GM12801 (cell line): ENCODE data around the gene KCNA1.

Source experiments
- TF ChIP-seq, protein P1 (sequence below): IDR thresholded peaks from one replicate; pipeline ENCODE4 v1.5.1; 2011; ENCODE audit warnings: control low read depth; ENCODE audit not compliant: insufficient read length; ENCODE audit errors: extremely low read depth

Gene KCNA1

DNA sequence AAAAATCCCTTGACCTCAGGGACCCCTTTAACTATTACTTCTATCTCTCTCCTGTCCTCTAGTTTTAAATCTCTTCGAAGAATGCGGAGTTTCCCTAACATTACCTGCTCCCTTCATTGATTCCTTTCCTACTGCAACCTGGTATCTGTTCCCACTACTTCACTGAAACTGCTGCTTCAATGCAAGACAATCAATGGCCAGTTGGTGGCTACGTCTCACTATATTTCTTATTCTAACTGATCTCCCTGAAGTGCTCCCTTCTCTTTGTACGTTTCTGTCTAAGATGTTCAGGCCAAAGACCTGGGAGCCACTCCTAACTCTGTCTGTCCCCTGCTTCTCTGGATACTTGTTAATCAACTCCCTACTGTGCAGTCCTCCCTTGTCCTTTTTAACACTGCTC lies 10.3 kb upstream of the KCNA1 start:
- TF ChIP-seq, protein P1, sequence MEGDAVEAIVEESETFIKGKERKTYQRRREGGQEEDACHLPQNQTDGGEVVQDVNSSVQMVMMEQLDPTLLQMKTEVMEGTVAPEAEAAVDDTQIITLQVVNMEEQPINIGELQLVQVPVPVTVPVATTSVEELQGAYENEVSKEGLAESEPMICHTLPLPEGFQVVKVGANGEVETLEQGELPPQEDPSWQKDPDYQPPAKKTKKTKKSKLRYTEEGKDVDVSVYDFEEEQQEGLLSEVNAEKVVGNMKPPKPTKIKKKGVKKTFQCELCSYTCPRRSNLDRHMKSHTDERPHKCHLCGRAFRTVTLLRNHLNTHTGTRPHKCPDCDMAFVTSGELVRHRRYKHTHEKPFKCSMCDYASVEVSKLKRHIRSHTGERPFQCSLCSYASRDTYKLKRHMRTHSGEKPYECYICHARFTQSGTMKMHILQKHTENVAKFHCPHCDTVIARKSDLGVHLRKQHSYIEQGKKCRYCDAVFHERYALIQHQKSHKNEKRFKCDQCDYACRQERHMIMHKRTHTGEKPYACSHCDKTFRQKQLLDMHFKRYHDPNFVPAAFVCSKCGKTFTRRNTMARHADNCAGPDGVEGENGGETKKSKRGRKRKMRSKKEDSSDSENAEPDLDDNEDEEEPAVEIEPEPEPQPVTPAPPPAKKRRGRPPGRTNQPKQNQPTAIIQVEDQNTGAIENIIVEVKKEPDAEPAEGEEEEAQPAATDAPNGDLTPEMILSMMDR: no peak

DNA sequence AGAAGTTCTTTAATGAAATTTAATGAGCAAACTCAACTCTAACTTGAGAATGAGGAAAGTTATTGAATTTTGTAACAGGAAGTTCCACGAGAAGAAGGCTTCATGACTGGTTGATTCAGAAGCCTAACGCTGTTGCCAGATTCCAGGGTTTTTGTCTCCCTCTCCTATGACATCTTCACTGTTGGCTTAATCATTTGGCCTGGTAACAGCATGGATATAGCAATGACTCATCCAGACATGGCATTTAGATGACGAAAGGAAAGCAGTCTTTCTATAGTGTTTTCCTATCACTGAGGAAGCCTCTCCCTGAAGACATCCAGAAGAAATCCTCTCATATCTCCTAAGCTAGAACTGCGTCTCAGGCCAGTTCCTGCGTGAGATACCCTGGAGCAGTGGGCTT lies 9.4 kb upstream of the KCNA1 start:
- TF ChIP-seq, protein P1: no peak

DNA sequence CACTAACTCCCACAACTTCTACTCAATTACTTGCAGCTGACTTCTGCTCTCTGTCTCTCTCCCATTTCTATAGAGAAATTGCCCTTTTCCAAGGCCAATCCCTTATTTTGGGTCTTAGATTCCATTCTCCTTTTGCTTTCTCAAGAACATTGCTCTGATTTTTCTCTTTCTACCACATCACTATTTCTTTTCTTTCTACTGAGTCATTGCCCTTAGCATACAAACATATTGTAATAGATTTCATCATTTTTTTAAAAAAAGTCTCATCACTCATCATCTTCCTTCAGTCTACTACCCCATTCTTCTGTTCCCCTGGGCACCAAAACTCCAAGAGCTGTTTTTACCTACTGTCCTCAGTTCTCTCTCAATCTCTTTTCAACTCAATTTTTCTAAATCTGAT lies 4.4 kb upstream of the KCNA1 start:
- TF ChIP-seq, protein P1: no peak

DNA sequence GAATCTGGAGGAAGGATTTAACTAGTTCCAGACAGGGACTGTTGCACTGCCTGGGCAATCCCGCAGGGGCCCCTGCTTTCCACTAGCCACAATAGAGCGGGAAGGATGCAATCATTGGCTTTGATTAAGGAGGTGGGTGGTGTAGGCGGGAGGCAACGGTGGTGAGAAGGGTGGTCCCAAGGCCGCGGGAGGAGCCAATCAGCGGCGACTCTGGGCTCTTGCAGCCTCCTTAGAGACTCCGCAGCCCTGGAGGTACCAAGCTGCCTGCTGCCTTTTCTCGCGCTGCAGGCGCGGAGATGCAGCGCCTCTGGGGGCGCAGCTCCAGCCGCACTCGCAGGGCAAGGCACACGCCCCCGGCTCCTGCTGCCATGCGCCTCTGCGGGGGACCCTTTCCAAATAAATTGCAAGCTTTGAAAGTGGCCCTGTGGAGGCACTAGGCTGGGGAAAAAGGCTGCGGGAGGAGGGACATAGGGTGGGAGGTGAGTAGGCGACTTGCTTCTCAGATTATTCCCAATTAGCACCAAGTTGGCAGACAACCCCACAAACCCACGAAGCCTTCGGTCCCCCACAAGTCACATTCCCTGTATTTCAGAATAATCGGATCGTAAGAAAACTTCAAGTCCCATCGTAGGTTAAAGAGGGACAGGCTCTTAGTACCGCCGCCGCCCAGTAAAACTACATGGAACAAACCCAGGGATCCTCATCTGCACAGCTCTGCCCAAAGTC lies 858 bp upstream of the KCNA1 start:
- TF ChIP-seq, protein P1: no peak

DNA sequence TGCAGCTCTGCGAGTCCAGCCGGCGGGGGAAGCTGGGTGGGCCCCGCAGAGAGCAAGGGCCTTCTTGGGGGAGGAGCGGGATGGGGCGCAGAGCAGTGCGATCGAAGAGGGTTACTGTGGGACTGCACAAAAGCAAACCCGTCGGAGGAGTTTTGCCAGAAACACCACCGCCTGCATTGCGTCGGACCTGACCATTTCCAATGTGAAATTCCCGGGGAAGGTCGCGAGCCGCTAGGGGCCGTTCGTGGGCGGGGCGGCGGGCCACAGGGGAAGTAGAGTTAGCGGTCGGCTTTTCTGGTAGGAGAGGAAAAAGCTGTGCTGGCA lies 333 bp upstream of the KCNA1 start:
- TF ChIP-seq, protein P1: no peak

DNA sequence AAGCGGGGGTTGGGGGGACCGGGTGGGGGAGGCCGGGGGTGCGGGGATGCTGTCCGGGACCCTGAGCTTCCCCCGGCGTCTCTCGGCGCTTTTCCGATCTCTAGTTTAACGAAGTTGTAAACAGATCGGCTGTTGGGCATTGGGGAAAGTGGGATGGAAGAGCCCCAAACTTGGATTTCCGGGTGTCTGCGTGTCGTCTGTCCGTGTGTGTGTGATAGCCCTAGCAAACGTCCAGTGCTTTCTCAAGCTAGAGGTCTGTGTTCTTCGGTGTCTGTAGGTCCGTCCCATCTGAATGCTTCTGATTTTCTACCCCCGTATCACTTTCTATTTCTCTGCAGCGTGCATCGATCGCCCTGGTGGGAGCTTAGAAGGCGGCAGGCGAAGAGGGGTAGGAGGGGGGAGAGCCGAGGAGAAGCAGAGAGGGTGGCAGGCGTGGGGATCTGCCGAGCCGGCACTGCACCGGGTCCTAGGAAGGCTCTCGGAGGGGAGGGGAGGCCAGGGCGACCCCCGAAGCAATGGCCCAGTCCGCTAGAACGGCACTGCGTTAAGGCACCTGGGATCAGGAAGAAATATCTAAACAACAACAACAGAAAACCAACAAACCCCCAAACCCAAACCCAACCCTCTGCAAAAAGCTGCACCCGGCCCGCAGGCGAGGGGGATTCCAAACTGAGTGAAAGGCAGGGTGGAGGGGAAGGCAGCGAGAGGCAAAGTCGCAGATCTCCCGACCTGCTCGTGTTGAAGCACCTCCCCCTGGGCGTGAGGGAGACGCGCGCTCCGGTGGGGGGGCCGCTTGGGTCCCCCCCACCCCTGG lies 1.0 kb downstream of the KCNA1 start:
- TF ChIP-seq, protein P1: no peak

DNA sequence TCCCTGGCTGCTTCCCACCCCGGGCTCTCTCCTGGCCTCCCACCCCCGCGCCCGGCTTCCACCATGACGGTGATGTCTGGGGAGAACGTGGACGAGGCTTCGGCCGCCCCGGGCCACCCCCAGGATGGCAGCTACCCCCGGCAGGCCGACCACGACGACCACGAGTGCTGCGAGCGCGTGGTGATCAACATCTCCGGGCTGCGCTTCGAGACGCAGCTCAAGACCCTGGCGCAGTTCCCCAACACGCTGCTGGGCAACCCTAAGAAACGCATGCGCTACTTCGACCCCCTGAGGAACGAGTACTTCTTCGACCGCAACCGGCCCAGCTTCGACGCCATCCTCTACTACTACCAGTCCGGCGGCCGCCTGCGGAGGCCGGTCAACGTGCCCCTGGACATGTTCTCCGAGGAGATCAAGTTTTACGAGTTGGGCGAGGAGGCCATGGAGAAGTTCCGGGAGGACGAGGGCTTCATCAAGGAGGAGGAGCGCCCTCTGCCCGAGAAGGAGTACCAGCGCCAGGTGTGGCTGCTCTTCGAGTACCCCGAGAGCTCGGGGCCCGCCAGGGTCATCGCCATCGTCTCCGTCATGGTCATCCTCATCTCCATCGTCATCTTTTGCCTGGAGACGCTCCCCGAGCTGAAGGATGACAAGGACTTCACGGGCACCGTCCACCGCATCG lies 1.8 kb downstream of the KCNA1 start:
- TF ChIP-seq, protein P1: no peak
